ENCODE measurements around the gene FKBP2. TPM values are rescaled to one million over a fixed set of nuclear protein-coding genes. Genes with fewer than 3 reads are reported as not detected.

Gene FKBP2
- polyA plus RNA-seq, 1 experiment, result 29.9 TPM

DNA sequence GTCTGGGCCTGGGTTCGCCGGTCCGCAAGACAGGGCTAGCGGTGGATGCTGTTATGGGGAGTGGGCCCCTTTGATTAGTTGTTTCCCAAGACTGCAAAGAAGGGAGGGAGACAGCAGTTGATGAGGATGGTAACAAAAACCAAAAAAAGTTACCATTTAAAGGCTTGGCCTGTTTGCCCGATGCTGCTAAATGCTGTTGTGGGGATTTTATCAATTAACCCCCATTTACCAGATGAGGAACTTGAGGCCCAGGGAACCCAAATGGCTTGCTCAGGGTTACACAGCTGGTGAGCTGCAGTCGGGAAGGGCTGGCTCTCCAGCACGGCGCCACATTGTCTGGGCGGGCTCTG is 18.3 kb upstream of the FKBP2 start:
- Histone ChIP-seq H3K4me3 (ENCODE audit: low read depth, low read length) (no peak overlapping the region), H3K27me3 (ENCODE audit: control insufficient read depth, insufficient read depth, low read length) (no peaks in the 10 kb centered on the region), H3K27ac (ENCODE audit: low read depth, low read length) (no peak overlapping the region), H3K9me3 (ENCODE audit: control insufficient read depth, insufficient read depth, low read length) (no peaks in the 10 kb centered on the region; the same call in 1 of the 2 replicates)
- TF ChIP-seq, protein P1, sequence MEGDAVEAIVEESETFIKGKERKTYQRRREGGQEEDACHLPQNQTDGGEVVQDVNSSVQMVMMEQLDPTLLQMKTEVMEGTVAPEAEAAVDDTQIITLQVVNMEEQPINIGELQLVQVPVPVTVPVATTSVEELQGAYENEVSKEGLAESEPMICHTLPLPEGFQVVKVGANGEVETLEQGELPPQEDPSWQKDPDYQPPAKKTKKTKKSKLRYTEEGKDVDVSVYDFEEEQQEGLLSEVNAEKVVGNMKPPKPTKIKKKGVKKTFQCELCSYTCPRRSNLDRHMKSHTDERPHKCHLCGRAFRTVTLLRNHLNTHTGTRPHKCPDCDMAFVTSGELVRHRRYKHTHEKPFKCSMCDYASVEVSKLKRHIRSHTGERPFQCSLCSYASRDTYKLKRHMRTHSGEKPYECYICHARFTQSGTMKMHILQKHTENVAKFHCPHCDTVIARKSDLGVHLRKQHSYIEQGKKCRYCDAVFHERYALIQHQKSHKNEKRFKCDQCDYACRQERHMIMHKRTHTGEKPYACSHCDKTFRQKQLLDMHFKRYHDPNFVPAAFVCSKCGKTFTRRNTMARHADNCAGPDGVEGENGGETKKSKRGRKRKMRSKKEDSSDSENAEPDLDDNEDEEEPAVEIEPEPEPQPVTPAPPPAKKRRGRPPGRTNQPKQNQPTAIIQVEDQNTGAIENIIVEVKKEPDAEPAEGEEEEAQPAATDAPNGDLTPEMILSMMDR (IDR thresholded peaks at IDR 0.05; ENCODE audit: low read depth, low read length), result no peak
- no peak for DNase-seq (ENCODE audit: low read depth, low spot score)
- POLR2A ChIA-PET, result interaction anchor here (1.8 kb wide), 1 partner anchor 12 kb away, joined by 6 read pairs; no protein-coding TSS in a partner anchor
- CTCF ChIA-PET, result interaction anchor here (0.5 to 2.1 kb wide), 3 partner anchors 78 to 316 kb away, joined by 3 to 6 read pairs (median 5); partner anchors contain the start of gene CATSPERZ

DNA sequence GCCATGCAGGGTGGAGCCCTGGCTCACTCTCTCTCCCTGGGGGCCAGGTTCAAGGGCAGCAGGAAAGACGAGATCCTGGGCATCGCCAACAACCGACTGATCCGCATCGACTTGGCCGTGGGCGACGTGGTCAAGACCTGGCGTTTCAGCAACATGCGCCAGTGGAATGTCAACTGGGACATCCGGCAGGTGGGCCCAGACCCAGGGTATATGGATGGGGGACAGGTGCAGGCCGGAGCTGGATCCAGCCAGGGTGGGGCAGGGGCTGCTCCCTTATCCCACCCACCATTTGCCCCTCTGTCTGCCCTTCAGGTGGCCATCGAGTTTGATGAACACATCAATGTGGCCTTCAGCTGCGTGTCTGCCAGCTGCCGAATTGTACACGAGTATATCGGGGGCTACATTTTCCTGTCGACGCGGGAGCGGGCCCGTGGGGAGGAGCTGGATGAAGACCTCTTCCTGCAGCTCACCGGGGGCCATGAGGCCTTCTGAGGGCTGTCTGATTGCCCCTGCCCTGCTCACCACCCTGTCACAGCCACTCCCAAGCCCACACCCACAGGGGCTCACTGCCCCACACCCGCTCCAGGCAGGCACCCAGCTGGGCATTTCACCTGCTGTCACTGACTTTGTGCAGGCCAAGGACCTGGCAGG is 17.8 kb upstream of the FKBP2 start:
- ChIA-PET POLR2A (interaction anchor here (1.5 to 1.8 kb wide), 2 partner anchors 13 to 35 kb away, joined by 4 to 6 read pairs; no protein-coding TSS in a partner anchor), CTCF (interaction anchor here (0.5 to 2.1 kb wide), 4 partner anchors 78 to 316 kb away, joined by 3 to 6 read pairs (median 4); partner anchors contain the start of gene CATSPERZ)
- no peaks in the 10 kb centered on the region; the same call in 1 of the 2 replicates for H3K9me3 ChIP-seq (ENCODE audit: control insufficient read depth, insufficient read depth, low read length)
- no peak overlapping the region for H3K27ac ChIP-seq (ENCODE audit: low read depth, low read length)
- DNase-seq (ENCODE audit: low read depth, low spot score), result no peak
- no peak overlapping the region for H3K4me3 ChIP-seq (ENCODE audit: low read depth, low read length)
- no peaks in the 10 kb centered on the region for H3K27me3 ChIP-seq (ENCODE audit: control insufficient read depth, insufficient read depth, low read length)
- TF ChIP-seq, protein P1 (IDR thresholded peaks at IDR 0.05; ENCODE audit: low read depth, low read length), result no peak

DNA sequence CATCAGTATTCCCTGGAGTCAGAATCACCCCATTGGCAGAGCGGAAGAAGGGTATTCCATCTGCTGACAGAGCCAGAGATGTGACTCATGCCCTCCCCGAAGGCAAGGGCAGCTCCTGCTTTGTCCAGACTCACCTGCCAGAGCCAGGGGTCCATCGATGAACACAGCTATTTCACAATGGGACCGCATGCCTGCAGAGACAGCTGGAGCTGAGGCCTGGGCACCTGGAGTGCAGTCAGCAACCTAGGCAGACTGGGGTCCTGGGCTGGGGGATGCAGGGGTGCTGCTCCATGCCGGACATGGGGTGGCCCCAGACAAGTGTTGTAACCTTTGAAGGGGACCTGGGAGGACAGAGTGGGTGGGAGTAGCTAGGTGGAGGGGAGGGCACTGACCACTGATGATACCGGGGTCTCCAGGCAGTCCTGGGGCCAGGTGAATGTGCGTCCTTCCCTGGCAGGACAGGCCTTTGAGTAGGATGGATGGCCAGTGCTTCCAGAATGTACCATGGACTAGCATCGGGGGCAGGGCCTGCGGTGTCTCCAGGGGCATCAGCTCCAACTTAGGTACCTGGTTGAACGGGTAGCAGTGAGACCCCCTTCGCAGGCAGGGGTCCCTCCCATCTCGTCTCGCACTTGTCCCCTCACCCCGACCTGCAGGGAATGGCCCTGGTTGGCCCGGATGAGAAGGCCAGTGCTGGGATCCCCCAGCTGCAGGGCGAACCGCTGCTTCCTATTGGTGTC is 16.6 kb upstream of the FKBP2 start:
- Histone ChIP-seq H3K27me3 (ENCODE audit: control insufficient read depth, insufficient read depth, low read length) (no peaks in the 10 kb centered on the region), H3K27ac (ENCODE audit: low read depth, low read length) (no peak overlapping the region), H3K4me3 (ENCODE audit: low read depth, low read length) (no peak overlapping the region), H3K9me3 (ENCODE audit: control insufficient read depth, insufficient read depth, low read length) (no peaks in the 10 kb centered on the region; the same call in 1 of the 2 replicates)
- POLR2A ChIA-PET, result interaction anchor here (0.5 to 1.8 kb wide), 3 partner anchors 7 to 36 kb away, joined by 4 to 6 read pairs (median 6); no protein-coding TSS in a partner anchor
- TF ChIP-seq, protein P1 (IDR thresholded peaks at IDR 0.05; ENCODE audit: low read depth, low read length), result no peak
- CTCF ChIA-PET, result interaction anchor here (1.0 to 3.8 kb wide), 3 partner anchors 19 to 78 kb away, joined by 3 to 13 read pairs (median 6); partner anchors contain the start of gene CATSPERZ
- DNase-seq (ENCODE audit: low read depth, low spot score), result no peak

DNA sequence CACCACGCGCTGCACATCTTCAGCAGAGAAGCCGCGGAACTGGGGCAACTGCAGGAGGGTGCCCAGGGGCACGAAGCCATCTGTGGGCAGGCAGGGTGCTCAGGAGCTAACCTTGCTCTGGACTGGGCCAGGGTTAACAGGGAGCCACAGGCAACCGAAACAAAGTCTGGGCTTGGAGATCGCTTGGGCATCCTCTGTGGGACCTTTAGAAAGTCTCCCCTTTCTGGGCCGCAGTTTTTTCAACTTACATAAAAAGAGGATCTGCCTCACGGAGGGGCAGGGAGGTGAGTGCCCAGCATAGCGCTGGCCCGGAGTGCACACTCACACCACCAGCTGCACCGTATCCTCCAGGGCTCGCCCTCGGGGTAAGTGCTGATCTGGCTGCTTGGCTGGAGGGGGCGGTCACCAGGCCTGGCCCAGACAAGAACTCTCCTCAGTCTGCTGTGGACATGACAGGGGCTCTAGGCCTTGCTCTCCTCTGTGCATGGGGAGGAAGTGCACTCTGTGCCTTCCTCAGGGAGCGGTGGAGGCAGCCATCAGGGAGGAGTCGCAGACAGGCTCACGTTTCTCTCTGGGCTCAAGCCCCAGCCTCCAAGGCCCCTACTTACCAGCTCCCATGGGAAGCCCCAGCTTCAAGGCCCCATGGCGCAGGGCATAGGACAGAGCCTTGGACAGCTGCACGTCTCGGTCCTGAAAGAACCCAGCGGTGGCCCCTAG is 15.8 kb upstream of the FKBP2 start:
- Histone ChIP-seq H3K4me3 (ENCODE audit: low read depth, low read length) (peak overlapping the region; percentile 89), H3K9me3 (ENCODE audit: control insufficient read depth, insufficient read depth, low read length) (no peaks in the 10 kb centered on the region; the same call in 1 of the 2 replicates), H3K27ac (ENCODE audit: low read depth, low read length) (no peak overlapping the region), H3K27me3 (ENCODE audit: control insufficient read depth, insufficient read depth, low read length) (no peaks in the 10 kb centered on the region)
- ChIA-PET POLR2A (interaction anchor here (0.5 to 2.2 kb wide), 5 partner anchors 8 to 40 kb away, joined by 4 to 8 read pairs (median 6); partner anchors contain the start of gene STIP1), CTCF (interaction anchor here (2.1 to 3.8 kb wide), 2 partner anchors 20 to 76 kb away, joined by 6 to 13 read pairs; partner anchors contain the start of gene CATSPERZ)
- no peak for DNase-seq (ENCODE audit: low read depth, low spot score)
- TF ChIP-seq, protein P1 (IDR thresholded peaks at IDR 0.05; ENCODE audit: low read depth, low read length), result no peak

Measured in AG04450 (cell line).